Activated CD4-positive, alpha-beta T cell treated with anti-CD3 and anti-CD28 coated beads, Interleukin-2, amount 50 U/mL, for 4 hours (primary cell): ENCODE measurements around the gene ZNF518B.
"Not testable (repeated sequence)": the region's sequence is repeated elsewhere in the genome, so short reads cannot be mapped to it uniquely, and the experiment has no call there.

ENCODE experiments used
- DNase-seq, 2 experiments: peaks; one replicate each; pipeline ENCODE4 v3.0.0-alpha.2; 2020

The ZNF518B gene

GRCh38 chr4:10455133-10455532, 2.1 kb downstream of the ZNF518B start:
- no peak for DNase-seq

DNA sequence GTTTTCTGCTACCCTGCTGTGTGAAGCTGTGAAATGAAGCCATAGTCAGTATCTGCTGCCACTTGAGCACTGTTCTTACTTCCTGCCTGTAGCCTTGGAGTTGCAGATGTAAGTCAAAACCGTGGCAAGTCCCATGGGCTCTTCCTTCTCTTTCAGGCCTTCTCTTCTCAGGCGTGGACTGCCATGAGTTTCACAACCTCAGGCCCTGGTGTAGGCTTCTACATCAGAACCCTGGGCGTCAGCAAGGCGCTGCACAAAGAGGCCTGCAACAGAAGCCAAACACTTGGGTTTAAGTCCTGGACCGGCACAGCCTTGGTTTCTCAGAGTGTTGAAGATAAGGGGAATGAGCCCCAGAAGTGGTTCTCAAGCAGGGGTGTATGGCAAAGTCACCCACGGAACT, 2.5 kb downstream of the ZNF518B start:
- DNase-seq, result no peak

DNA sequence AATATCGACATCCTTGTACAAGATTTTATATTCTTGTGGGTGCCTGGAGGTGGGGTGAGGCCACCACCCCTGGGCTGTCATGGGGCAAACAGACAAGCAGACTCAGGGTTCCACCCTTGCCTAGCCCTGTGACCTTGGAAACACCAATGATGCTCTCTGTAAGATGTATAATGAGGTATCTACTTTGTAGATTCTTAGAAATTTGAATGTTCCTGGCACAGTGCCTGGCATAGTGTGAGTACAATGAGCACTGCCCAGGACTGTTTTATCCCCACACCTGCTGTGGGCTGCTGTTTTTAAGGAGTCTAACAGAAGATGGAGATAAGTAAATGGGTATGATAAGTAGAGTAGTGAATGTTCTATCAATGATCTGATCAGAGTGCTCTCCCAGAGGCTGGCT, 3.1 kb downstream of the ZNF518B start:
- no peak for DNase-seq

DNA sequence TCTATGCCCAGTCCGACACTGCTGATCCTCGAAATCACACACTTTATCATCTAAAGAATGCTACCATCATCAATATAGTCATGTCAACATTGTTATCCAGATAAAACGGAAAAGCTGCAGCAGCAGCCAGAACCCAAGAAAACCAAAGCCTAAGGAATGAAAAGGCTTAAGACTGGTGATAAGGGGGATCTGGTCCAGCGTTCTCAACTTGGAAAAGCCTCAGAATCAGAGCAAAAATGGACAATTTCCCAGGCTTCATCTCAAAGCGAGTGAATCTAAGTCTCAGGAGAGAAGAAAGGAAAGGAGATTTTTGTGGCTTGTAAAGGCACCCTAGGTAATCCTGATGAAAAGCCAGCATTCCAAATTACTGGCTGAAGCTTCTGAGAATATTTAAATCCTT, 8.2 kb downstream of the ZNF518B start:
- DNase-seq, result no peak

DNA sequence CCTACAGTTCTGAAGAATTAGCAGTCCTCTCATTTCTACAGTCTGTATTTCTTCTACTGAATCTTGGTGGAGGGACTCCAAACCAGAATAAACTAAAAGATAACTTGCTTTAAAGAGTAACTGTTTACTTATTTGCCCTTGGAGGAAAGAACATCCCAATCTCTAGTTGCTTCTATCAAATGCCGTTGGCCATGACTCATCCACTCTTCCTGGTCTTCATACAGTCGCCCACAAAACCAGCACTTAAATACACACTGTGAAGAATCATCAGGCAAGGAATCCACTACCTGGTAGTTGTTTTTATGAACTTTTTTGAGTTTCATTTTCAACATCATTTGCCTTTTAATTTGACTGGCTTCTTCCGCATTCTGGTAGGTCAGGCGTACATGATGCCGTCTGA, 14.2 kb downstream of the ZNF518B start:
- no peak for DNase-seq

DNA sequence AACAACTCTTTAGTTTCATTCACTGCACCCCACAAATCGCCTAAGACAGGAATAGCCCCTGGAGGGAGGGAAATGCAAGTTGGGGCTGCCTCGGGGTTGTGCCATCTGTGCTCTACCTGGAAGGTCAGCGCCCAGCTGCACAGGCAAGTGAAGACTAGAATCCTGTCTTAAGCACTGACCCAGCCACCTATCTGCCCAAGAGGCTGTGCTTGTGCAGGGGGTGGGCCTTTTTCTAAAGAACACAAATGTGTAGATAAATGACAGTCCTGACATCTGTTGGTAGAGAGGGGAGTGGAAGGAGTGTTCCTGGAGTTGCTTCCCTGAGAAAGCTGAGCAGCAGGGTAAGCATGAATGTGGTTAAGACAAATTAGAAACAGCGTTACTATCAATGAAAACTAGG, 15.7 kb downstream of the ZNF518B start:
- no peak for DNase-seq

DNA sequence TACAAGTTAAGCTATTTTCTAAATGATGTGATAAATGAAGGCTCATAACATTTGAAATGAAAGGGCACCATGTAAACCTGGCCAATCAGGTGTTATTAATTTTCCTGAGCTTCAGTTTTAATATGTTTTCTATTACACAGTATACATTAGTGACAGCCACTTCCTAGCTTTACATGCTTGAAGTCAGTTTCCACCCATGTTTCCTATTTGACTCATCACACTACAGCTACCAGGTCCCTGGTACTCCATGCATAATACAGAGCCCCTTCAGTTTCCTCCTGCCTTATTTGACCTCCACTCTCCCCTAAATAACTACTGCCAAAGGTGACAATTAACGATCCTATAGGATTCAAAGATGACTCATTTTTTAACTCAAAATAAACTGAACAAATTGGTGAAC, 18.3 kb downstream of the ZNF518B start:
- DNase-seq, result no peak

GRCh38 chr4:10437735-10438134, 19.5 kb downstream of the ZNF518B start:
- DNase-seq, result no peak

- not testable (repeated sequence) for DNase-seq
These were observed 29.5 kb downstream of the ZNF518B start for GRCh38 chr4:10427680-10428079.

DNA sequence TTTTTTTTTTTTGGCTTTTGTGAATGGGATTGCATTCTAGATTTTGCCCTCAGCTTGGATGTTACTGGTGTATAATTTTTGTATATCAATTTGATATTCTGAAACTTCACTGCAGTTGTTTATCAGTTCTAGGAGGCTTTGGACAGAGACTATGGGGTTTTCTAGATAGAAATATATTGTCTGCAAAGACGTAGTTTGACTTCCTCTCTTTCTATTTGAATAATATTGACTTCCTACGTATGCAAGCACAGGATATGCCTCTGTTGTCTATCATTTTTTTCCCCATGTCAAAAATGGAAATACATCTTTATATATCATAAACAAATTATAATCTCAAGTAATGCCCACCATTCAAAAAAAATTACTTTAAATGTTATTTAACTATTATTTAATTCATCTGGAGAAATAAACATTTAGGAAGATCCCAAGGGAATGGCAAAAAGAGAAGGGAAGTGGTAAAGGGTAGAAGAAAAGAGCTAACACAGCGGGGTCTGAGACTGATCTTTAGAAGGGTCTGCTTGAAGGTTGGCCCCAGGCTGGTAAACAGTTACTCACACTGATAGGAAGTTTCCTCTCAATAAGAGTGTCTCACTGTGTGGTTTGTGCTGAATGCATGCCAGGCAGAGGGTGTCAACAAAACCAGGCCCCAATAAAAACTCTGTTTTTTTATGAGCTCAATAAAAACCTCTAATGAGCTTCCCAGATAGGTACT, 35.7 kb downstream of the ZNF518B start:
- no peak for DNase-seq

DNA sequence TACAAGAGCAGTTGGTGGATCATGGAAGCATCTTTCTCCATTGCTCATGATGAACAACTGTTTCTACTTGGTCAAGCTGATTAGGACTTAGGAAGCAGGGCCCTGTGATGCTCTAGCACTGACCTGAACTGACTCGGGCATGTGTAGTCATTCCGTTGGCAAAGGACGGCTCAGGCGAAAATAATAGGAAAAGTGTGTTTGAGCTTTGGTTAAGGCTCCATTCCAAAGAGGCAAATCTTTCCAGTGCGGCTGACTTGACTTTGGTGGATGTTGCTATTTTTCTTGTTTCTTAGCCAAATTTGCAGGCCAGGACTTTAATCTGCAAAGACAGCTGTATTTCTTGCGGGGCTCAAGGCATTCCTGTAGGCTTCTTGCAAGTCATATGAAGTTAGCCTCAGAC, 39.5 kb downstream of the ZNF518B start:
- DNase-seq, result no peak

GRCh38 chr4:10416441-10416840, 40.8 kb downstream of the ZNF518B start:
- DNase-seq, result no peak

DNA sequence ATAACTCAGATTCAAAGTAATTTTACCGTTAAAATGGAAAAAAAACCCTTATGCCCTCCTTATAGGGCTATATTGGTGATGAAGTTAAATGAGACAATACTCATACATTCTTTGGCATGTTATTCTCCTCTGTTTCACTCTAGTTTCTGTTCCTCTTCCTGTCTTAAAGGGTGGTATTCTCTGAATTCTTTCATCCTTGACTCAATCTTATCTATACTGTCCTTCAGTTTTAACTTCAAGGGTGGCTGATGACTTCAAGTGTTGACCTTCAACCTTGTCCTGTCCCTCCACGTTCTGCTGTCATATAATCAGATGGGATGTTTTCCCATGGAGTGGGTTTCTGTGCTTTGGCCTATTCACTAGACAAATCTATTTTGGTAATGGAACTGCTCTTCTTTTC, 44.0 kb downstream of the ZNF518B start:
- DNase-seq, result no peak

- no peak for DNase-seq
These were observed 51.6 kb downstream of the ZNF518B start for GRCh38 chr4:10405672-10406071.

DNA sequence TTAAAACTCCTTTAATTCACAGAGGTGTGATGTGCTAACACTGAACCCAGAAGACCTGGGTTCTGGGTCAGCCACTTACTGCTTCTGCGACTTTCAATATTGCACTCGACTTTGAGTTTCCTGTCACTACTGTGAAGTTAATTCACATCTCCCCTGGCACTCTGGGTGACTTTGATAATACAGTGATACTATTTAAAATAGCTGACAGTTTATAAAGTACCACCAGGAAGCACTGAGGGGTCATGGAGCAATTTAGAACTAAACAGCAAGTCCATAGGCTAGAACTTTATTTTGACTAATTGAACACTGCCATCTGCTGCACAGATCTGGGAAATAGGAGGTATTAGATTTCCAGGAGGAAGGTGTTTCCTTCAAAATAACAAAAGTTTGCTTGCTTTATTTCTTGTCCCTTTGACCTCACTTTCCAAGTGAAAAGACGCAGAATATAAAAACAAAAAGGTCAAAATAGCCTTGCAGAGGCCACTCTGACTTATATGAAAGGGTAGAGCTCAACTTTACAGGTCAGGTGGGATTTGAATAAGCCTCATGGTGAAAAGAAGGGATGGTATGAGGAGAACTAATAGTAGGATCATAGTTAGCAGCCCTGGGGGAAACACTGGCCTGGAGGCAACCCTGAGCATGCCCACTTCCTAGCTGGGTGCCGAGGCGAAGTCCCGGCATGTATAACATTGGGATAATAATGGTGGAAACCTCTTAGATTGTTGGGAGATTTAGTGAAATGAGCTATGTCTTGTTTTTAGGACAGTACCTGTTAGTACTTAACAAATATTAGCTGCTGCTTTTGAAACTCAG, 53.4 kb downstream of the ZNF518B start:
- peak in 1 of 2 experiments; percentile 1 for DNase-seq

- DNase-seq, result no peak
These were observed 61.1 kb downstream of the ZNF518B start for GRCh38 chr4:10395971-10396580.
